22Rv1 (cell line): Measurements from ENCODE around the gene NFIA.

Experiments used
- H3K27ac ChIP-seq: fragments of 450-650 bp; 2 replicates; pipeline ENCODE4 v1.5.1; 2017
- ZFX ChIP-seq: fragments of 450-650 bp; IDR thresholded peaks from 2 replicates; pipeline ENCODE4 v1.6.1; 2017; ENCODE audit warnings: antibody characterized with exemption, borderline replicate concordance
- TF ChIP-seq, protein P1 (sequence below): fragments of 450-650 bp; IDR thresholded peaks from 2 replicates; pipeline ENCODE4 v1.5.1; 2017; ENCODE audit warnings: mild to moderate bottlenecking

NFIA gene

DNA sequence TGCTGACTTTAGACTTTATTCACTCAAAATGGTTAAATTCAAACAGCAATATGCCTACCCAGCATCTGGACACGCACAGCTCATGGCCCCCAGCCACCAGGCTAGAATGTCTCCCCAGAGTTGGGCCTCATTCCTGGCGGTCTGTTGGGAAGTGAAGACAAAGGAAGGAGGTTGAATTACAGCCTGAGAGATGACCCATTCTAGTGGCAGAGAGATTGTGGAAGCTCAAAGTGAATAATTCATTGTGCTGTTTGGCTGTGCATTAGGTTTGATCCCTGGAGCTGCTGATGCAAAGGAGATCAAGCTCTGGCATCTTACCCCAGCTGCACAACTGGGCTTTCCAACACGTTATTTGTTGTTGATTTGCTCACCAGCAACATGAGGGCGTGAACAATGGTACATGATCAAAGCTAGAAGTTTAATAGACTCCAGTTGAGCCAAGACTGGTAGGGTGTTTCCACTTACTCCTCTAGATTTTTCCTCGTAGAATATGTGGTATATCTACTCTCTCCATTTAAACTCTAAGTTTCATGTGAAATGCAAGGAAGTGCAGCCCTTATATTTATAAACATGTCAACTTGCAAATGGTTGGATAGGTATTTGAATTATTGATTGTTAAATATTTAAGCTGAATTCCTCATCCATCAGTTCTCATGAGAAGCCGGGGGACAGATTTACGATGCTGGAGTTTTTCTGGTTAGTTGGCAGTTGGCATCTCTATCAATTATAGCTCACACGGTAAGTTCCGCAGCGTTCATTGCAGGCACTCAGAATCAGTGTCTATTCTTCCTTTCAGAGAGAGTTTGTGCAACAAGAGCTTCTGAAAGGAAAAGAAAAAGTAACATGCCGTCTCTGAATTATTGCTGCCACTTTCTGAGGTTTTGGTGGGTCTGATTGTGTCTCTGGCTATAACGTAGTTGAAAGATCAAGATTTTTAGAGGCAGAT lies 419.9 kb downstream of the NFIA start:
- no peak overlapping the region for H3K27ac ChIP-seq
- TF ChIP-seq, protein P1, sequence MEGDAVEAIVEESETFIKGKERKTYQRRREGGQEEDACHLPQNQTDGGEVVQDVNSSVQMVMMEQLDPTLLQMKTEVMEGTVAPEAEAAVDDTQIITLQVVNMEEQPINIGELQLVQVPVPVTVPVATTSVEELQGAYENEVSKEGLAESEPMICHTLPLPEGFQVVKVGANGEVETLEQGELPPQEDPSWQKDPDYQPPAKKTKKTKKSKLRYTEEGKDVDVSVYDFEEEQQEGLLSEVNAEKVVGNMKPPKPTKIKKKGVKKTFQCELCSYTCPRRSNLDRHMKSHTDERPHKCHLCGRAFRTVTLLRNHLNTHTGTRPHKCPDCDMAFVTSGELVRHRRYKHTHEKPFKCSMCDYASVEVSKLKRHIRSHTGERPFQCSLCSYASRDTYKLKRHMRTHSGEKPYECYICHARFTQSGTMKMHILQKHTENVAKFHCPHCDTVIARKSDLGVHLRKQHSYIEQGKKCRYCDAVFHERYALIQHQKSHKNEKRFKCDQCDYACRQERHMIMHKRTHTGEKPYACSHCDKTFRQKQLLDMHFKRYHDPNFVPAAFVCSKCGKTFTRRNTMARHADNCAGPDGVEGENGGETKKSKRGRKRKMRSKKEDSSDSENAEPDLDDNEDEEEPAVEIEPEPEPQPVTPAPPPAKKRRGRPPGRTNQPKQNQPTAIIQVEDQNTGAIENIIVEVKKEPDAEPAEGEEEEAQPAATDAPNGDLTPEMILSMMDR = no peak
- no peak for TF ChIP-seq ZFX

- no peak overlapping the region for H3K27ac ChIP-seq
- TF ChIP-seq, protein P1 = no peak
- no peak for TF ChIP-seq ZFX
These were observed 421.9 kb downstream of the NFIA start for GRCh38 chr1:61504305-61504704.

DNA sequence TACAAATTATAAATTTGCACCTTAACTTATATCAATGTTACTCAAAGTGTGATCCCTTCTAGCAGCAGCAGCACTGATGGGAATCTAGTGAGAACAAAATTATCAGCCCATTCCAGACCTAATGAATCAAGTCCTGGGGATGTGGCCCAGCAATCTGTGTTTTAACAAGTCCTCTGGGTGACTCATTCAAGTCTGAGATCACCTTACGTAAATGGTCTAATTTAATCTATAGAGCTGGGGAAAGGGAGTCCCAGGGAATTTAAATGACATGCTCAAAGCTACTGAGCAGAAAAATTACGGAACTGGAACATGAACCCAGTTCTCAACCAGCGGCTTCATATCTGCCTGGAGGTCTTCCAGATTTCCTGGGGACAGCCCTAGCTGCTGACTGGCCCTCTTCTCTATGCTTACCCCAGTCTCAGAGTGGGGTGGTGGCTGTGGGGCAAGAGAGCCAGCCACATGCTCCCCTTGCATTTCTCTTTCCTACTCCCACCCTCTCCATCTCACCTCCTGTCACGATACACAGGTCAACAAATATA lies 422.6 kb downstream of the NFIA start:
- TF ChIP-seq ZFX = no peak
- TF ChIP-seq, protein P1 = no peak
- no peak overlapping the region for H3K27ac ChIP-seq

- no peak for TF ChIP-seq ZFX
- TF ChIP-seq, protein P1 = no peak
- no peak overlapping the region for H3K27ac ChIP-seq
These were observed 423.9 kb downstream of the NFIA start for GRCh38 chr1:61506236-61506635.

GRCh38 chr1:61506944-61507500 lies 424.7 kb downstream of the NFIA start:
- TF ChIP-seq ZFX = no peak
- TF ChIP-seq, protein P1 = no peak
- no peak overlapping the region for H3K27ac ChIP-seq
